GM18511 (cell line): ENCODE results near the gene MAP10.

ENCODE experiments used
- ATAC-seq: cut with Tn5 transposase; IDR thresholded peaks from one replicate; pipeline ENCODE4 v1.9.1; 2021; ENCODE audit warnings: mild to moderate bottlenecking, moderate library complexity; ENCODE audit not compliant: unreplicated experiment

Gene MAP10

GRCh38 chr1:232854798-232855159 lies 49.6 kb downstream of the MAP10 start:
- ATAC-seq = no peak

- no peak for ATAC-seq
Observed at GRCh38 chr1:232856541-232856940, 51.3 kb downstream of the MAP10 start.
